HEK293 (cell line): Measurements from ENCODE around the gene ZNHIT1.

Experiments used
- ZEB2 ChIP-seq: fragments of 450-650 bp; formaldehyde crosslinking; IDR thresholded peaks from 2 replicates; pipeline ENCODE4 v1.5.1; 2016; ENCODE audit warnings: missing biosample characterization, missing genetic modification characterization
- TF ChIP-seq, protein P1 (sequence below): fragments of 450-650 bp; formaldehyde crosslinking; IDR thresholded peaks from 2 replicates; pipeline ENCODE4 v1.5.1; 2016; ENCODE audit warnings: missing biosample characterization, missing genetic modification characterization

DNA sequence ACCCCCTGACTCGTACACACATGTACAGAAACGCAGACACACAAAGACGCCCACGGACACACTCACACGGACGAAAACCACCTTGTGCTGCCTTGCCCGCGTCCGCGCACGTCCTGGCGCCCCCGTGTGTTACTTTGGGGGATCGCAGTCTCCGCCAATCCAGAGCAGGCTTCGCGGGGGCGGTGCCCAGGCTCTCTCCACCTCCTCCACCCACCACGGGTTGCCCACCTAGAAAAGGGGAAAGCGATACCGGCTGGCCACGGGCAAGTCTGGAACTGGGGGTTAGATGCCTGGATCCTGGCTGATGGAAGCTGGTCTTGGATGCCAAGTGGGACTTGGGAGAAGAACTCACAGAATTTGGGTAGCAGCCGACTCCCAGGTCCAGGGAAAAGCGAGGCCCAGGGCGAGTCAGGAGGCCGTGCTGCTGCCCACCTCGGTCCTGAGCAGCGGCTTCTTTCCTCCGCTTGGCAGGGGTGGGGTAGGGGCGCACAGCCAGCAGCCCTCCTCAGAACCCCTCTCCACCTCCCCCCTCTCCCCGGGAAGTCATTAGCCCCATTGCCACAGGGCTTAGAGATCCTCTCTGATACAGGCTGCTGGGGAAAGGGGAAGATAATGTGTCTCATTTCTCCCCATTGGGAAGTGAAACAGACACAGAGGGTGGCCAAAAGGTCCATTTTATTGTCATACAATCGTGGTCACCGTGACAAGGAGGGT lies 48.0 kb upstream of the ZNHIT1 start:
- peak; percentile 50 for TF ChIP-seq ZEB2 (tag by site-specific recombination)
- TF ChIP-seq, protein P1, sequence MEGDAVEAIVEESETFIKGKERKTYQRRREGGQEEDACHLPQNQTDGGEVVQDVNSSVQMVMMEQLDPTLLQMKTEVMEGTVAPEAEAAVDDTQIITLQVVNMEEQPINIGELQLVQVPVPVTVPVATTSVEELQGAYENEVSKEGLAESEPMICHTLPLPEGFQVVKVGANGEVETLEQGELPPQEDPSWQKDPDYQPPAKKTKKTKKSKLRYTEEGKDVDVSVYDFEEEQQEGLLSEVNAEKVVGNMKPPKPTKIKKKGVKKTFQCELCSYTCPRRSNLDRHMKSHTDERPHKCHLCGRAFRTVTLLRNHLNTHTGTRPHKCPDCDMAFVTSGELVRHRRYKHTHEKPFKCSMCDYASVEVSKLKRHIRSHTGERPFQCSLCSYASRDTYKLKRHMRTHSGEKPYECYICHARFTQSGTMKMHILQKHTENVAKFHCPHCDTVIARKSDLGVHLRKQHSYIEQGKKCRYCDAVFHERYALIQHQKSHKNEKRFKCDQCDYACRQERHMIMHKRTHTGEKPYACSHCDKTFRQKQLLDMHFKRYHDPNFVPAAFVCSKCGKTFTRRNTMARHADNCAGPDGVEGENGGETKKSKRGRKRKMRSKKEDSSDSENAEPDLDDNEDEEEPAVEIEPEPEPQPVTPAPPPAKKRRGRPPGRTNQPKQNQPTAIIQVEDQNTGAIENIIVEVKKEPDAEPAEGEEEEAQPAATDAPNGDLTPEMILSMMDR (tag by site-specific recombination) = peak; percentile 93
